Endothelial cell of hepatic sinusoid (primary cell): Measurements from ENCODE around the gene SRCIN1.

Source experiments
- in situ Hi-C: cut with HindIII; loops from 2 replicates; pipeline ENCODE4 v1.10.0; 2017; ENCODE audit warnings: low sequenced_read_pairs

Gene SRCIN1

GRCh38 chr17:38617074-38617860 is 11.5 kb upstream of the SRCIN1 start:
- in situ Hi-C loops, result no loop called here

GRCh38 chr17:38616361-38616760 is 10.6 kb upstream of the SRCIN1 start:
- in situ Hi-C loops, result no loop called here

GRCh38 chr17:38613981-38614779 is 8.4 kb upstream of the SRCIN1 start:
- in situ Hi-C loops, result no loop called here

GRCh38 chr17:38613525-38613980 is 7.8 kb upstream of the SRCIN1 start:
- in situ Hi-C loops, result no loop called here

GRCh38 chr17:38611872-38612376 is 6.2 kb upstream of the SRCIN1 start:
- in situ Hi-C loops, result no loop called here

GRCh38 chr17:38611070-38611786 is 5.5 kb upstream of the SRCIN1 start:
- in situ Hi-C loops, result no loop called here

GRCh38 chr17:38609280-38610031 is 3.7 kb upstream of the SRCIN1 start:
- in situ Hi-C loops, result loop anchor here (5.0 kb wide), 1 partner anchor 58 kb away; no protein-coding TSS in a partner anchor

- in situ Hi-C loops, result loop anchor here (5.0 kb wide), 1 partner anchor 59 kb away; no protein-coding TSS in a partner anchor
These were observed 2.9 kb upstream of the SRCIN1 start for GRCh38 chr17:38608648-38609047.

GRCh38 chr17:38606646-38607611 is 1.2 kb upstream of the SRCIN1 start:
- in situ Hi-C loops, result loop anchor here (5.0 kb wide), 1 partner anchor 60 kb away; no protein-coding TSS in a partner anchor

- in situ Hi-C loops, result loop anchor here (5.0 kb wide), 1 partner anchor 62 kb away; no protein-coding TSS in a partner anchor
These were observed 326 bp downstream of the SRCIN1 start for GRCh38 chr17:38605411-38605840.

GRCh38 chr17:38604479-38605403 is 1.0 kb downstream of the SRCIN1 start:
- in situ Hi-C loops, result loop anchor here (5.0 kb wide), 1 partner anchor 63 kb away; no protein-coding TSS in a partner anchor

GRCh38 chr17:38603786-38604478 is 1.8 kb downstream of the SRCIN1 start:
- in situ Hi-C loops, result no loop called here

- in situ Hi-C loops, result no loop called here
These were observed 2.6 kb downstream of the SRCIN1 start for GRCh38 chr17:38602956-38603785.

GRCh38 chr17:38602453-38602852 is 3.3 kb downstream of the SRCIN1 start:
- in situ Hi-C loops, result no loop called here

- in situ Hi-C loops, result no loop called here
These were observed 4.0 kb downstream of the SRCIN1 start for GRCh38 chr17:38601539-38602351.
